Caco-2 (cell line): ENCODE results near the gene BOLA1. TPM values are rescaled to one million over a fixed set of nuclear protein-coding genes. Genes with fewer than 3 reads are reported as not detected.

ENCODE experiments used
- BruUV-seq: library from RNA; stranded (reverse); fragments of 400-500 nt; replicated peaks from 2 replicates; lab custom pipeline; 2021; lab: Mats Ljungman, UMichigan
- CTCF ChIA-PET: fragments of 300-600 bp; sonication (Branson Sonifier 250); formaldehyde crosslinking; loops from one replicate; lab custom pipeline; 2022; ENCODE audit warnings: antibody characterized with exemption; lab: Charles Lee
- POLR2A ChIA-PET: fragments of 300-600 bp; sonication (Branson Sonifier 250); formaldehyde crosslinking; loops from one replicate; lab custom pipeline; 2022; ENCODE audit warnings: antibody characterized with exemption; lab: Charles Lee
- DNase-seq, 2 experiments: peaks; one replicate each; pipeline versions ENCODE4 v3.0.0 to v3.0.0-alpha.2; 2020 to 2022
- H3K27me3 ChIP-seq: replicated peaks from 2 replicates; pipeline ENCODE4 v1.6.0; 2011; ENCODE audit warnings: low read length; ENCODE audit not compliant: control insufficient read depth, insufficient read depth
- H3K36me3 ChIP-seq: 2 replicates; pipeline ENCODE4 v1.5.1; 2011; ENCODE audit warnings: low read length; ENCODE audit not compliant: control insufficient read depth, insufficient read depth
- H3K4me1 ChIP-seq: fragments of 250-450 bp; sonication (Bioruptor Pico); 2 replicates; pipeline ENCODE4 v1.5.1; 2020; ENCODE audit warnings: mild to moderate bottlenecking
- H3K4me3 ChIP-seq: 2 replicates; pipeline ENCODE4 v1.5.1; 2011; ENCODE audit warnings: low read depth, mild to moderate bottlenecking, control low read depth, low read length
- H3K9me3 ChIP-seq: fragments of 250-450 bp; sonication (Bioruptor Pico); 2 replicates; pipeline ENCODE4 v1.5.1; 2020; ENCODE audit warnings: mild to moderate bottlenecking, moderate library complexity
- H3K27ac Mint-ChIP-seq: one replicate; pipeline ENCODE4 v1.8.0; 2022; ENCODE audit warnings: mixed read lengths; ENCODE audit not compliant: unreplicated experiment
- H3K27me3 Mint-ChIP-seq: one replicate; pipeline ENCODE4 v1.8.0; 2022; ENCODE audit warnings: mixed read lengths; ENCODE audit not compliant: insufficient read depth, unreplicated experiment
- H3K36me3 Mint-ChIP-seq: one replicate; pipeline ENCODE4 v1.8.0; 2022; ENCODE audit warnings: mild to moderate bottlenecking, mixed read lengths; ENCODE audit not compliant: insufficient read depth, unreplicated experiment
- H3K4me1 Mint-ChIP-seq: one replicate; pipeline ENCODE4 v1.8.0; 2022; ENCODE audit warnings: low read depth, mixed read lengths; ENCODE audit not compliant: unreplicated experiment
- H3K4me3 Mint-ChIP-seq: one replicate; pipeline ENCODE4 v1.8.0; 2022; ENCODE audit warnings: mild to moderate bottlenecking, moderate library complexity, mixed read lengths; ENCODE audit not compliant: unreplicated experiment
- H3K9me3 Mint-ChIP-seq: one replicate; pipeline ENCODE4 v1.8.0; 2022; ENCODE audit warnings: mixed read lengths; ENCODE audit not compliant: unreplicated experiment
- intact Hi-C: fragments of 100-400 bp; cut with micrococcal nuclease; formaldehyde crosslinking; loops from one replicate; pipeline ENCODE4 v1.10.0; 2022; ENCODE audit not compliant: unreplicated experiment
- total RNA-seq: library from RNA; stranded (reverse); gene quantifications from 2 replicates; pipeline ENCODE4 v1.2.3, GENCODE V29; 2022
- TF ChIP-seq, protein P1 (sequence below), 2 experiments: fragments of 200-600 bp in 1 of 2; IDR thresholded peaks; 1 replicate in 1 of 2; 2 replicates in 1 of 2; pipeline versions ENCODE4 v1.5.1 to v1.8.0; 2011 to 2022; ENCODE audit warnings: antibody characterized with exemption in 1 of 2, control low read depth in 1 of 2, inconsistent platforms in 1 of 2, low read depth in 1 of 2, low read length in 1 of 2, mild to moderate bottlenecking in 1 of 2, moderate library complexity in 1 of 2; ENCODE audit not compliant: insufficient read depth in 1 of 2, severe bottlenecking in 1 of 2, unreplicated experiment in 1 of 2

BOLA1 gene
- total RNA-seq, 1 experiment from 2014 or later = 22.7 TPM

DNA sequence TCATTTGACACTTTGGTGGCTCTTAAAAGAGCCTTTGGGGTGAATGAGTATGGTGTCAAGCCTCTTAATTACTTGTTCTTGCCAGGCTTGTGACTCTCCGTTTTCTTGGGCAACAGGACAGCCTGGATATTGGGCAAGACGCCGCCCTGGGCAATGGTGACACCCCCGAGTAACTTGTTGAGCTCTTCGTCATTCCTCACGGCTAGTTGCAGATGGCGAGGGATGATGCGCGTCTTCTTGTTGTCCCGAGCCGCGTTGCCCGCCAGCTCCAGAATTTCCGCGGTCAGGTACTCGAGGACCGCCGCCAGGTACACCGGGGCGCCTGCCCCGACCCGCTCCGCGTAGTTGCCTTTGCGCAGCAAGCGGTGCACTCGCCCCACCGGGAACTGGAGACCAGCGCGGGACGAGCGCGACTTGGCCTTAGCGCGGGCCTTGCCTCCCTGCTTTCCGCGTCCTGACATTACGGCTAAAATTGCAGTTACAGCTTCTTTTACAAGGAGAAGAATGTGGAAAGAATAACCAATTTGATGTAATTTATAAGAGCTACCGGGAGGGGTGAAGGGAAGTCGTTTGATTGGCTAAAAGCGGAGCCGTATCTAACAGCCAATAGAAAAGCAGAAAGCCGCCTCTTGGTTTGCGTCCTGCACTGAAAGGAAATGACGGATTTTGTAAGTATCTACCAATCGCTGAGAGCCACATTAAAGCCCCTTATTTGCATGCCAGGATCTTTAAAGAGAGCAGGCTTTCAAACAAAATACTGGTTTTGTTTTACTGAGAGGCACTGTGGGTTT is 11.7 kb upstream of the BOLA1 start:
- Mint-ChIP-seq H3K4me1 (peaks cover under 1% of the 10 kb centered on the region), H3K36me3 (peaks cover 5% of the 10 kb centered on the region), H3K27me3 (no peaks in the 10 kb centered on the region), H3K9me3 (no peaks in the 10 kb centered on the region), H3K27ac (no peak overlapping the region), H3K4me3 (no peak overlapping the region)
- Histone ChIP-seq H3K4me1 (peaks cover 13% of the 10 kb centered on the region), H3K4me3 (peak overlapping the region; percentile 57), H3K36me3 (no peaks in the 10 kb centered on the region), H3K9me3 (no peaks in the 10 kb centered on the region), H3K27me3 (no peaks in the 10 kb centered on the region)
- ChIA-PET CTCF (interaction anchor here (1.0 to 1.8 kb wide), 8 partner anchors 14 to 300 kb away, joined by 3 to 9 read pairs (median 4); no protein-coding TSS in a partner anchor), POLR2A (interaction anchor here (0.5 to 4.1 kb wide), 21 partner anchors 12 to 1624 kb away, joined by 3 to 30 read pairs (median 6); partner anchors contain the start of genes BOLA1, MTMR11, OTUD7B and SF3B4)
- TF ChIP-seq, protein P1, sequence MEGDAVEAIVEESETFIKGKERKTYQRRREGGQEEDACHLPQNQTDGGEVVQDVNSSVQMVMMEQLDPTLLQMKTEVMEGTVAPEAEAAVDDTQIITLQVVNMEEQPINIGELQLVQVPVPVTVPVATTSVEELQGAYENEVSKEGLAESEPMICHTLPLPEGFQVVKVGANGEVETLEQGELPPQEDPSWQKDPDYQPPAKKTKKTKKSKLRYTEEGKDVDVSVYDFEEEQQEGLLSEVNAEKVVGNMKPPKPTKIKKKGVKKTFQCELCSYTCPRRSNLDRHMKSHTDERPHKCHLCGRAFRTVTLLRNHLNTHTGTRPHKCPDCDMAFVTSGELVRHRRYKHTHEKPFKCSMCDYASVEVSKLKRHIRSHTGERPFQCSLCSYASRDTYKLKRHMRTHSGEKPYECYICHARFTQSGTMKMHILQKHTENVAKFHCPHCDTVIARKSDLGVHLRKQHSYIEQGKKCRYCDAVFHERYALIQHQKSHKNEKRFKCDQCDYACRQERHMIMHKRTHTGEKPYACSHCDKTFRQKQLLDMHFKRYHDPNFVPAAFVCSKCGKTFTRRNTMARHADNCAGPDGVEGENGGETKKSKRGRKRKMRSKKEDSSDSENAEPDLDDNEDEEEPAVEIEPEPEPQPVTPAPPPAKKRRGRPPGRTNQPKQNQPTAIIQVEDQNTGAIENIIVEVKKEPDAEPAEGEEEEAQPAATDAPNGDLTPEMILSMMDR (IDR thresholded peaks at IDR 0.05; ENCODE audit: insufficient read depth in 1 of 2, low read depth in 1 of 2, low read length in 1 of 2, severe bottlenecking in 1 of 2, unreplicated experiment in 1 of 2) = no peak
- peak; percentile 89 to 94 for DNase-seq
- intact Hi-C loops = loop anchor here (1.0 kb wide), 4 partner anchors 41 to 300 kb away; no protein-coding TSS in a partner anchor
- TSS peak; percentile 43 for BruUV-seq

DNA sequence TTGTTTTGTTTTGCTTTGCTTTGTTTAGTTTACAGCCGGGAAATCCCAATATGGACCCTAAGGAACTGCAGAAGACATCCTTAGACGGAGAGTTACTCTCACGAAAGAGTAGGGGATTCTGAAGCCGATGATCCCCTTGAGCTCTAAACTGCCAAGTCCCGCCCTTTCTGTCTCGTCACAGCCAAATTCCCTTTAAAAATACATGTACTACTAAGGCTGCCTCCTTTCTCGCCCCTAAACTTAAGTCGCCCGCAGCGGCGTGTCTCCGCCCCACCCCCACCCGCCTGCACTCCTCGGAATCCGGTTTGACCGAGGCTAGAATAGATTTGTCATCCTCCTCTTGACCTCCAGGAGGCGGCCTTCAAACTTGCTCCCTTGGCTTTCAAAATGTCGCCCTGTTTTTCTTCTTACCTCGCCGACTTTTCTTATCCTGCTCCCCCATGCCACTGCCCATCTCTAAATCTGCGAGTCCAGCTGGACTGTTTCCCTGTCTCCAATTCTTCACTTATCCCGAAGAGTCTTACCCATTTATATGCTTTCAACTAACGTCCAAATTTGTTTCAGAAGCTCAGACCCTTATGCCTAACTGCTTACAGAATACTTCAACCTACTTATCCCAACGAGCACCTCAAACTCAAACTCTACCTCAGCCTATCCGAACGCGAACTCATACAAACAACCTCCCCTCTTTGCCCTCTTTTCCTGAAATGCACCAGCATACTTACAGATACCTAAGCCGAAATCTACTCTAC is 10.9 kb upstream of the BOLA1 start:
- Mint-ChIP-seq H3K27ac (no peak overlapping the region), H3K4me3 (no peak overlapping the region), H3K27me3 (no peaks in the 10 kb centered on the region), H3K4me1 (no peaks in the 10 kb centered on the region), H3K36me3 (peaks cover 5% of the 10 kb centered on the region), H3K9me3 (no peaks in the 10 kb centered on the region)
- Histone ChIP-seq H3K4me3 (peak overlapping the region; percentile 46), H3K36me3 (no peaks in the 10 kb centered on the region), H3K4me1 (peaks cover 13% of the 10 kb centered on the region), H3K9me3 (no peaks in the 10 kb centered on the region), H3K27me3 (no peaks in the 10 kb centered on the region)
- POLR2A ChIA-PET = interaction anchor here (0.5 to 4.1 kb wide), 16 partner anchors 11 to 299 kb away, joined by 3 to 30 read pairs (median 6); partner anchors contain the start of genes BOLA1, OTUD7B, SF3B4 and VPS45
- BruUV-seq = TSS peak; percentile 33
- intact Hi-C loops = loop anchor here (1.0 kb wide), 4 partner anchors 40 to 299 kb away; no protein-coding TSS in a partner anchor
- DNase-seq = peak; percentile 87 to 91
- CTCF ChIA-PET = interaction anchor here (1.0 to 1.8 kb wide), 8 partner anchors 14 to 299 kb away, joined by 3 to 9 read pairs (median 4); no protein-coding TSS in a partner anchor
- TF ChIP-seq, protein P1 (IDR thresholded peaks at IDR 0.05; ENCODE audit: insufficient read depth in 1 of 2, low read depth in 1 of 2, low read length in 1 of 2, severe bottlenecking in 1 of 2, unreplicated experiment in 1 of 2) = peak; percentile 62 to 74

DNA sequence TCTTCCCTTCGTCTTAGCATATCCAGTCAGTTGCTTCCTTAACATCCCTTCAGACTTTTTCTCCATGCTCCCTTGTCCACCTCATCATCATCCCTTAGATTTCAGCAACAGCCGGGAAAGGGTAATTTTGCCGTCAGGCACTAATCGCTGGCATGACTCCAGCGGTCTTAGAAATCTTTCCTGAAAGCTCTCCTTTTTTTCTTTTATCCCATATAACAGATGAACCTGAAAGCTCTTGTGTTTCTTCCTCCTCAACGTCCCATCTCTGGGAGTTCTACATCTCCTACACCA is 10.4 kb upstream of the BOLA1 start:
- intact Hi-C loops = loop anchor here (1.0 kb wide), 4 partner anchors 39 to 298 kb away; no protein-coding TSS in a partner anchor
- Histone ChIP-seq H3K9me3 (no peaks in the 10 kb centered on the region), H3K4me3 (peak overlapping the region; percentile 46), H3K27me3 (no peaks in the 10 kb centered on the region), H3K36me3 (no peaks in the 10 kb centered on the region), H3K4me1 (peaks cover 13% of the 10 kb centered on the region)
- Mint-ChIP-seq H3K4me3 (no peak overlapping the region), H3K36me3 (peaks cover 5% of the 10 kb centered on the region), H3K27me3 (no peaks in the 10 kb centered on the region), H3K27ac (no peak overlapping the region), H3K4me1 (no peaks in the 10 kb centered on the region), H3K9me3 (no peaks in the 10 kb centered on the region)
- DNase-seq = no peak
- ChIA-PET CTCF (interaction anchor here (1.4 kb wide), 3 partner anchors 53 to 280 kb away, joined by 3 to 4 read pairs (median 4); no protein-coding TSS in a partner anchor), POLR2A (interaction anchor here (0.6 to 4.1 kb wide), 5 partner anchors 11 to 276 kb away, joined by 4 to 30 read pairs (median 16); partner anchors contain the start of genes BOLA1 and SF3B4)
- no TSS peak for BruUV-seq
- TF ChIP-seq, protein P1 (IDR thresholded peaks at IDR 0.05; ENCODE audit: insufficient read depth in 1 of 2, low read depth in 1 of 2, low read length in 1 of 2, severe bottlenecking in 1 of 2, unreplicated experiment in 1 of 2) = no peak
